Measurements from ENCODE around the gene RDX.

DNA sequence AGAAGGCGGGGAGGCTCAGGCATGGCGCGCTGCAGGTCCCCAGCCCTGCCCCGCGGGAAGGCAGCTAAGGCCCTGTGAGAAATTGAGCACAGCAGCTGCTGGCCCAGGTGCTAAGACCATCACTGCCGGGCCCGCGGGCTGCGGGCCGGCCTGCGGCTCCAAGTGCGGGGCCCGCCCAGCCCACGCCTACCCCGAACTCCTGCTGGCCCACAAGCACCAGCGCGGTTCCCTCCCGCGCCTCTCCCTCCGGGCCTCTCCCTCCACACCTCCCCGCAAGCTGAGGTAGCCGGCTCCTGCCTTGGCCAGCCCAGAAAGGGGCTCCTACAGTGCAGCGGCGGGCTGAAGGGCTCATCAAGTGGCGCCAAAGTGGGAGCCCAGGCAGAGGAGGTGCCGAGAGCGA, 4.6 kb upstream of the RDX start:
- TF ChIP-seq POLR2A (IDR thresholded peaks at IDR 0.05; ENCODE audit: low read length) (no peak), GATA1 (IDR thresholded peaks at IDR 0.05; ENCODE audit: low read depth, low read length) (no peak)

Measured in erythroblast (primary cell).